Skin epidermis (tissue), 12 donors: ENCODE data around the gene C5orf24.
A peak's percentile ranks its signal among the peaks of the same experiment; 100 is the strongest.
"Not testable (repeated sequence)": the region's sequence is repeated elsewhere in the genome, so short reads cannot be mapped to it uniquely, and the experiment has no call there.

Experiments used
- H3K27ac ChIP-seq, 21 experiments: fragments of 200-600 bp; sonication (generic) in 11 of 21; one replicate each; pipeline ENCODE4 v1.5.0; 2020; ENCODE audit warnings: mild to moderate bottlenecking in 3 of 21, inconsistent platforms in 2 of 21, moderate library complexity in 2 of 21
- H3K4me3 ChIP-seq, 7 experiments: fragments of 200-600 bp; sonication (generic) in 2 of 7; one replicate each; pipeline ENCODE4 v1.5.0; 2020; ENCODE audit warnings: inconsistent platforms in 2 of 7, mild to moderate bottlenecking in 2 of 7, moderate library complexity in 1 of 7

Gene C5orf24

DNA sequence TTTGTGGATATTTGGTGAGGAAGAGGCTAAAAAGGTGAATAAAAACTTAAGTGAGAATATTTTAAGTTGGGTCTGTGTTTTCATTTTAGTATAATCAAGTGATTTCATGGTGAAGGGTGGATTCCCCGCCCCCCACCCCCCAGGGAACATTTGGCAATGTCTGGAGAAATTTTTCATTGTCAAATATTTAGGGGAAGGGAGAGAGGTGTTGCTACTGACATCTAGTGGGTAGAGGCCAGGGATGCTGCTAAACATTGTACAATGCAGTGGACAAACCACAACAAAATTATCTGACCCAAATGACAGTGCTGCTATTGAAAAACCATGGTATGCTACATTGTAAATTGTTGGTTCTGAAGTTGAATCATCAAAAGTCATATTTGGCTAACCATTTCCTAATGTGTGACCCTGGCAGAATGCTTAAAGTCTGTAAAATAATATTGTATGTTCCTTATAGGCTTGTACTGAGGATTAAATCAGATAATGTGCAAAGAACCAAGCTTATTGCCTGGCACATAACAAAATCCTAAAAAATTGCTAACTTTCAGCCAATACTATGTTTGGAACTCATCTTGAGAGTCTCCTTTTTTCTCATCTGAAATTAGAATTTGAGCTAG, 5.6 kb downstream of the C5orf24 start:
- H3K27ac ChIP-seq: no peak overlapping the region

DNA sequence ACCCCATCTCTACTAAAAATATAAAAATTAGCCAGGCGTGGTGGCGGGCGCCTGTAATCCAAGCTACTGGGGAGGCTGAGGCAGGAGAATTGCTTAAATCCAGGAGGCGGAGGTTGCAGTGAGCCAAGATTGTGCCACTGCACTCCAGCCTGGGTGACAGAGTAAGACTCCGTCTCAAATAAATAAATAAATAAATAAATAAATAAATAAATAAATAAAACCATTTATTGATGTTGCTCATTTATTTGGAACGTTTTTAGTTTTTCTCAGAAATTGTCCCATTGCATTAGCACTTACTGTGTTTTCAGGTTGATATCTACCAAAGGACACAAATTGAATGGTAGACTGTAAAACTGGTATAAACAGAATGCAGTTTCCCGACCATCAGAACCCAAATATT, 10.7 kb downstream of the C5orf24 start:
- H3K27ac ChIP-seq, H3K4me3 ChIP-seq: not testable (repeated sequence)

More for the DNA sequence above, 5.6 kb downstream of the C5orf24 start:
- no peak overlapping the region for H3K4me3 ChIP-seq

DNA sequence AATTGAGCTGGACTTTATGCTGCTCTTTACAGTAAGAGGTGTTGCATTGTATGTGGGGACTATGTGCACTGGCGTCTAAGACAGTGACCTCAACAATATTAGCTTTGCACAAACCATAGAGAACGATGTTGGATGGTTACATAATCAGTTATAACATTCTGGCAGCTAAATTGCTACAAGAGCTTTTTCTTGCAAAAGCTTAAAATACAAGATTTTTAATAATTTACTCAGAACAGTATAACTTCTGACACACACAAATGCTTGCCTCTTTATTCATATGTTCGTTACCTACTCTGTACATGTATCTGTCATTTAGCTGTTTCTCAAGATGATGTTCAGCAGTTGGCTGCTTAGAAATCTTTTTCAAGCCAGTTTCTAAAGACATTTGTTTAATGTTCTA, 11.6 kb downstream of the C5orf24 start:
- Histone ChIP-seq H3K4me3 (no peak overlapping the region), H3K27ac (no peak overlapping the region)

DNA sequence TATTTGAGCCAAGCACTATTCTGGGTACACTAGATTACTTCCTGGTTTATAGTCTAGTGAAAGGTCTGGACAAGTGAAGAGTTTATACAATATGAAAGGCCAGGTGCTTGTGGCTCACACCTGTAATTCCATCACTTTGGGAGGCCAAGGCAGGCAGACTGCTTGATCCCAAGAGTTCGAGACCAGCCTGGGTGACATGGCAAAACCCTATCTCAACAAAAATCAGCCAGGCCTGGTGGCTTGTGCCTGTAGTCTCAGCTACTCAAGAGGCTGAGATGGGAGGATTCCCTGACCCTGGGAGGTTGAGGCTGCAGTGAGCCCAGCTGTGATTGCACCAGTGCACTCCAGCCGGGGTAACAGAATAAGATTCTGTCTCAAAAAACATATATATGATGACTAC, 18.9 kb downstream of the C5orf24 start:
- Histone ChIP-seq H3K4me3 (no peak overlapping the region), H3K27ac (no peak overlapping the region)

DNA sequence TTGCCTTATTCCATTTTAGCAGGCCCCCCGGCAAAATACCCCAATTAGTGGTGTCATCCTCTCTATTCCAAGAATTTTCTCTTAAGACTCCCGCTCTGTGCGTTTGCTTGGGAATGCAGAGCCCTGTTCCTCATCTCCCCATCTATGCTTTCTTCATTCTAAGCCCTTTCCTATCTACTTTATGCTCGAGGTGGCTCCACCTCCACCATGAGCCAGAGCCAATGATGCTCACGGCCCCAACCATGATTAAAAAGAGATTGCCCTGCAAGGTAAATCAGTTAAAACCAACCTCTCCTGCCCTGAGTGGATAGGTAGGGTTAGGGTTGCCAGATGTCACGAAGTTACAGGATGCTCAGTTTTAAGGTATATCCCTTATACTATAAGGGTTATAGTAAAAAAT, 27.7 kb downstream of the C5orf24 start:
- peak overlapping the region in 4 of 7 experiments; percentile 62 to 97 (median 81) for H3K4me3 ChIP-seq
- peak overlapping the region in 19 of 21 experiments; percentile 73 to 98 (median 96) for H3K27ac ChIP-seq

DNA sequence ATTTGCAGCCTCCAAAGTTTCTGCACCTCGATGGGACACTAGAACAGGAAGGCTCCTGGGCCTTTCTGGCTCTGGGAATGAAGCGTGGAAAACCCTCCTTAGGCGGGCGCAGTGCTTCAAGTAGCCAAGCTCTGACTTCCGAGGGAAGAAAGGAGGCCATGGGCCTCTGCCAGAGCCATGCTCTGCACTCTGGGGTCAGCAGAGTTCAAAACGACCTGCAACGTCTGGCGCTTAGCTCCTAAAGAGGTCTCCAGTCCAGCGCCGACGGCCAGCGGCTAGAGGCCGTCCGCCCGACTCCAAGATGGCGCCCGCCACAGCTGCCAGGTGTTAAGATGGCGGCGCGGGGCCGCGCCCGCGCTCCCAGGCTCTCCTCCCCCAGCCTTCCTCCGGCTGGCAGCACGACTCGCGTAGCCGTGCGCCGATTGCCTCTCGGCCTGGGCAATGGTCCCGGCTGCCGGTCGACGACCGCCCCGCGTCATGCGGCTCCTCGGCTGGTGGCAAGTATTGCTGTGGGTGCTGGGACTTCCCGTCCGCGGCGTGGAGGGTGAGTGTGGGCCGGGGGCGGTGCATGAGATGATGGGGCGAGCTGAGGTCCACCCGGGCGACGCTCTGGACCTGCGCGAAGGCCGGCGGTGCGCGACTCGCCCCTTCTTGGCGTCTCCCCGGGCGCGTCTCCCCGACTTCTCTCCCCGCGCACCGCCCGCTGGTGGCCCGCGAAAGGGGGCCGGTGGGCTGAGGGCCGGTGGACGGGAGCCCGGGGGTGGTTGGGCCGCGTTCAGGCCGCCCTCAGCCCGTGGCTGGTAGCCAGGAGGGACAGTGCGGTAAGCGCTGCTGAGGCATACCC, 28.4 kb downstream of the C5orf24 start, which contains the start of gene TXNDC15:
TSS of gene TXNDC15 (plus strand) at position 385 of the 844 bp plus-strand sequence. CDS start at position 442, 57 bp downstream.
- Histone ChIP-seq H3K4me3 (peak within 1 kb of the TSS; percentile 62 to 97 (median 84)), H3K27ac (peak within 1 kb of the TSS; percentile 54 to 98 (median 94))

DNA sequence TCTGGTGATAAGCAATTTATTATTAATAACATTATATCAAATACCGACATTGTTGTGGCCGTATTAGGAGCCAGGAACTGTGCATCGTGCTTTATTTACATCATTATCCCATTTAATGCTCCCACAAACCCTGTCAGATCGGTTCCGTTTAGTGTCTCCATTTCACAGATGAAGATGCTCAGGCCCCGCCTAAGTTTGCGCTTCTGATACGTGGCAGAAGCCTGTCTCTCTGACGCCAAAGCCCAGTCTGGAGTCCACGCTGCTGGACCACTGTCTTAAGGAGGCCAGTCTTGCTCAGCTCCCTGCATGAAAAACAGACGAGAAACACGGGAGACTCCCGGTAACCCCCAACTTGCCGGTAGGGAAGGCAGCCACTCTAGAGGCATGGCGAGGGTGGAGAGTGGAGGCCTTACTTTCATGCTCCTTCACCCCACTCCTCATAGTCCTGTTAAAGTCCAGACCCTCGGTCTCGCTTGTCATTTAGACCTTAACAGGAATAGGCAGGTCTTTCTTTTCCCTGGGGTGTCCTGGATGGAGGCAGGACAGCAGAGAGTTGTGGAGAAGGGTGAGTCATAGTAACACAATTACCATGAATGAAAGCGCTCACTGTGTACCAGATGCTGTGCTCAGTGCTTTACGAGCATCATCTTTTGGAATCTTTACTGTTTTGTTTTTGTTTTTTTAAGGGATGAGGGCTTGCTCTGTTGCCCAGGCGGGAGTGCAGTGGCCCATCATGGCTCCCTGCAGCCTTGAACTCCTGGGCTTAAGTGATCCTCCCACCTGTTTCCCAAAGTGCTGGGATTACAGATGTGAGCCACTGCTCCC, 29.3 kb downstream of the C5orf24 start:
- Histone ChIP-seq H3K4me3 (peak overlapping the region; percentile 62 to 97 (median 84)), H3K27ac (peak overlapping the region; percentile 54 to 98 (median 94))

DNA sequence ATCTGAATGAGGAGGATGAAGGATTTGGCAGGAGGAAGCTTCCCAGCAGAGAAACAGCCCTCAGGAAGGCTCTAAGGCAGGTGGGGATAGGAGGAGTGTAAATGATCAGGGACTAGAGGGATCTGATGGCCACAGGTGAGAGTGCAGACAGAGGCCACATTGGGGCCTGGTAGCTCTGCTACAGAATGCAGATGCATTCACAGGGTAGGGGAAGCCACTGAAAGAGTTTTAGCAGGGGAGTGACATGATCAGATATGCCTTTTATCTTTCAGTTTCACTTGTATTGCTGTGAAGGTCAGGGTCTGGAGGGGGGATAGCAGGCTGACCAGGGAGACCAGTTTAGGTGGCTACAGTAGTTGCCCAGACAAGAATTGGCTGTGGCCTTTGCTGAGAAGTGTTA, 31.4 kb downstream of the C5orf24 start:
- Histone ChIP-seq H3K4me3 (no peak overlapping the region), H3K27ac (no peak overlapping the region)

DNA sequence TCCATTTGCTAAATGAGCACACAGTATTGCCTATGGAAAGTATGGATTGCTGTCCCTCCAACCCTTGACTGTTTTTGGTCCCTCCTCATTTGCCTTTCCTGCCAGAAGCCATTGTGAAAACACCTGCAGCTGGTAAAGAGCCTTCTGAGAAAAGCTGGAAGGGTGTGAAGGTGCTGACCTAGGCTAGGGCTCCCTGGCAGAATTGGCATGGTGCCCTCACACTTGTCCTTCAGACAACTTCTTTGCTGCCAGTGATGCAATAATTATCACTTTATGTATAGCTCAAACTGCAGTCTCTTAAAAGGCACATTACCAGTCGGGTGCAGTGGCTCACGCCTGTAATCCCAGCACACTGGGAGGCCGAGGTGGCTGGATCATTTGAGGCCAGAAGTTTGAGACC, 32.6 kb downstream of the C5orf24 start:
- Histone ChIP-seq H3K27ac (no peak overlapping the region), H3K4me3 (no peak overlapping the region)

DNA sequence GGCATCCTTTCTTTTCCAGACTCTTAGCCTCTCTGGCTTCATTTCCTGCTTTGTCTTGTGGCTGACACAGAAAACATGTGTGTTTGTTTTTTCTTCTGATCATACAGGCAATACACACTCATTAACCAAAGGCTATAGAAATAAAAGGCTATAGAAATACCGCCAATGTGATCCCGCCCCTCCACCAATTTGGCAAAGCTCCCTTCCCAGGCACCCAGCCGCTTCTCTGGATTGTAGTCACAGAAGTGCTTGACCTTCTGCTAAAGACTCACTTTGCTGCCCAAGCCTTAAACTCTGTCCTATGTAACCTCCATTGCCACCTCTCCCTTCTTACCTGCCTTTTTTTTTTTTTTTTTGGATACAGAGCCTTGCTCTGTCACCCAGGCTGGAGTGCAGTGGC, 33.7 kb downstream of the C5orf24 start:
- Histone ChIP-seq H3K4me3 (no peak overlapping the region), H3K27ac (no peak overlapping the region)

DNA sequence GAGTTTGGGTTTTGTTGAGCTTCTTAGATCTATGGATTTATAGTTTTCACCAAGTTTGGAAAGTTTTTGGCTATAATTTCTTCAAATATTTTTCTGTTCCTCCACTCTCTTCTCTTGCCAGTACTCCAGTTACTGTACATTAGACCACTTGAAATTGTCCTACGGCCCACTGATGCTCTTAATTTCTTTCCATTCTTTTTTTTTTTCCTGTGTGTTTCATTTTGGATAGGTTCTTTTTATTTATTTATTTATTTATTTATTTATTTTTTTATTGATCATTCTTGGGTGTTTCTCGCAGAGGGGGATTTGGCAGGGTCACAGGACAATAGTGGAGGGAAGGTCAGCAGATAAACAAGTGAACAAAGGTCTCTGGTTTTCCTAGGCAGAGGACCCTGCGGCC, 35.2 kb downstream of the C5orf24 start:
- H3K27ac ChIP-seq, H3K4me3 ChIP-seq: not testable (repeated sequence)

DNA sequence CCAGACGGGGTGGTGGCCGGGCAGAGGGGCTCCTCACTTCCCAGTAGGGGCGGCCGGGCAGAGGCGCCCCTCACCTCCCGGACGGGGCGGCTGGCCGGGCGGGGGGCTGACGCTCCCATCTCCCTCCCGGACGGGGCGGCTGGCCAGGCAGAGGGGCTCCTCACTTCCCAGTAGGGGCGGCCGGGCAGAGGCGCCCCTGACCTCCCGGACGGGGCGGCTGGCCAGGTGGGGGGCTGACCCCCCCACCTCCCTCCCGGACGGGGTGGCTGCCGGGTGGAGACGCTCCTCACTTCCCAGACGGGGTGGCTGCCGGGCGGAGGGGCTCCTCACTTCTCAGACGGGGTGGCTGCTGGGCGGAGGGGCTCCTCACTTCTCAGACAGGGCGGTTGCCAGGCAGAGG, 35.9 kb downstream of the C5orf24 start:
- H3K4me3 ChIP-seq, H3K27ac ChIP-seq: not testable (repeated sequence)

DNA sequence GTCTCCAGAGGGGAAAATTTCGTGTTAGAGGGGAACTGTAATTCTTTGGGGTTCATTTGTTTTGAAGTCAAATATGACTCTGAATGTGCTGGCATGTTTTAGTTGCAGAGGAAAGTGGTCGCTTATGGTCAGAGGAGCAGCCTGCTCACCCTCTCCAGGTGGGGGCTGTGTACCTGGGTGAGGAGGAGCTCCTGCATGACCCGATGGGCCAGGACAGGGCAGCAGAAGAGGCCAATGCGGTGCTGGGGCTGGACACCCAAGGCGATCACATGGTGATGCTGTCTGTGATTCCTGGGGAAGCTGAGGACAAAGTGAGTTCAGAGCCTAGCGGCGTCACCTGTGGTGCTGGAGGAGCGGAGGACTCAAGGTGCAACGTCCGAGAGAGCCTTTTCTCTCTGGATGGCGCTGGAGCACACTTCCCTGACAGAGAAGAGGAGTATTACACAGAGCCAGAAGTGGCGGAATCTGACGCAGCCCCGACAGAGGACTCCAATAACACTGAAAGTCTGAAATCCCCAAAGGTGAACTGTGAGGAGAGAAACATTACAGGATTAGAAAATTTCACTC, 41.9 kb downstream of the C5orf24 start:
- Histone ChIP-seq H3K4me3 (no peak overlapping the region), H3K27ac (no peak overlapping the region)

DNA sequence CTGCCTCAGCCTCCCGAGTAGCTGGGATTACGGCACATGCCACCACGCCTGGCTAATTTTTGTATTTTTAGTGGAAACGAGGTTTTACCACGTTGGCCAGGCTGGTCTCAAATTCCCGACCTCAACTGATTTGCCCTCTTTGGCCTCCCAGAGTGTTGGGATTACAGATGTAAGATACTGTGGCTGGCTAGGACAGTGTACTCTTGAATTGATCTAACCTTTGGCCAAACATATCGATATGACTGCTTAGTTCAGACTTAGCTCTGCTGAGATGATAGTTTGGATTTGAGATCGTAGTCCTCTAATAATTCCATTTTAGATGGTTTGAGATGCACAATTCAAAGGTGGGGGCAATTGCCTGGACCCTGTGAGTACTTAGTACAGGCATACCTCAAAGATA, 43.6 kb downstream of the C5orf24 start:
- no peak overlapping the region for H3K4me3 ChIP-seq
- no peak overlapping the region for H3K27ac ChIP-seq

DNA sequence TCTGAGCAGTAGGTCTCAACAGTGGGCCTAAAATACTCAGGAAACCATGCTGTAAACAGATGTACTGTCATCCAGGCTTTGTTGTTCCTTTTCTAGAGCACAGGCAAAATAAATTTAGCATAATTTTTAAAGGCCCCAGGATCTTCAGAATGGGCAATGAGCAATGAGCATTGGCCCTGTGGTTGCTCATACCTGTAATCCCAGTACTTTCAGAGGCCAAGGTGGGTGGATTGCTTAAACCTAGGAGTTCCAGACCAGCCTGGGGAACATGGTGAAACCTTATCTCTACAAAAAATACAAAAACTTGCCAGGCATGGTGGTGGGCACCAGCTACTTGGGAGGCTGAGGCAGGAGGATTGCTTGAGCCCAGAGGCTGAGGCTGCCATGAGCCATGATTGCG, 45.7 kb downstream of the C5orf24 start:
- H3K4me3 ChIP-seq: no peak overlapping the region
- H3K27ac ChIP-seq: no peak overlapping the region

DNA sequence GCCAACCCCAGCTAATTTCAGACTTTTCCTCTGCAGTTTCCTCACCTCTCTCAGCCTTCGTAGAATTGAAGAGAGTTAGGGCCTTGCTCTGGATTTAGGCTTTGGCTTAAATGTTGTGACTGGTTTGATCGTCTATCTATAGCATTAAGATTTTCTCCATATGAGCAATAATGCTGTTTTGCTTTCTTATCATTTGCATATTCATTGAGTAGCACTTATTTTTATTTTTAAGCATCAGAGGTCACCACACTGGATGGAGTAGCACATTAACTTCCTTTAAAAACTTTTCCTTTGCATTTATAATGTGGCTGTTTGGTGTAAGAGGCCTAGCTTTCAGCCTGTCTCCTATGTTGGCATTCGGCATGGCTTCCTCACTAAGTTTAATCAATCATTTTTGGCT, 46.5 kb downstream of the C5orf24 start:
- Histone ChIP-seq H3K4me3 (no peak overlapping the region), H3K27ac (no peak overlapping the region)

DNA sequence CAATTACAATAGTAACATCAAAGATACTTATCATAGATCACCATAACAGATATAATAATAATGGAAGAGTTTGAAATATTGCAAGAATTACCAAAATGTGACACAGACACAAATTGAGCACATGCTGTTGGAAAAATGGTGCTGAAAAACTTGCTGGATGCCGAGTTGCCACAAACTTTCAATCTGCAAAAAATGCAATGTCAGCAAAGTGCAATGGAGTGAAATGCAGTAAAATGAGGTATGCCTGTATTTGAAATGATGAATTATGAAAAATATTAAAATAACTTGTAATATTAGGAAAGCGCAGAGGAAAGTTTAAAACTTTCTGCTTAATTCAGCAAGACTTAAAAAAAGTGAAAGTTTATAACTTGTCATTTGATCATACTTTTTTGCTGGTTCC, 47.2 kb downstream of the C5orf24 start:
- Histone ChIP-seq H3K27ac (no peak overlapping the region), H3K4me3 (no peak overlapping the region)

DNA sequence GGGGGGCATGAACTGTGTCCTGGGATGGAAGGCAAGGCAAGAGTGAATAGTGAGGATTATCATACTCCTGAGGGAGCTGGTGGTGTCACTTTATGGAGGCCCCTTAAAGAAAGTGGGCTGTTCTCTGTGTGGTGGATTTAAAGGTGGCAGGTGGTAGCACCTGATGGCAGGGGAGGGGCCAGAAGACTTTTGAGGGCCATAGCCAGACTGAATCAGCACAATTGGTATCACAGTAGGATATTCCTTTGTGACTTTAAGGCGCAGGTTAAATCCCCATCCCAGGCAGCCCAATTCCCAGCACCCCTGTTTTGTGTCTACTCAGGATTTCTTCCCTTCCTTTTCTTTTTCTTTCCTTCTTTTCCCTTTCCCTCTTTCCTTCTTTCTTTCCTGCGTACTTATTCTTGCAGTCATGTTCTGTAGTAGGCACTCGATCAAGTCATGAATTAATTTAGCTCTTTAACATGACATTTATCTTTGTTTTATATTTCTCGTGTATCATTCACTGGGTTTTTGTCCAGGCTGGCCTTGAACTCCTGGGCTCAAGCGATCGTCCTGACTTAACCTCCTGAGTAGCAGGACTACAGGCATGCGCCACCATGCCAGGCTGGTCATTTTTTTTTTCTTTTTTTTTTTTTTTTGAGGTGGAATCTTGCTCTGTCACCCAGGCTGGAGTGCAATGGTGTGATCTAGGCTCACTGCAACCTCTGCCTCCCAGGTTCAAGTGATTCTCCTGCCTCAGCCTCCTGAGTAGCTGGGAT, 48.2 kb downstream of the C5orf24 start:
- Histone ChIP-seq H3K4me3 (no peak overlapping the region), H3K27ac (no peak overlapping the region)

DNA sequence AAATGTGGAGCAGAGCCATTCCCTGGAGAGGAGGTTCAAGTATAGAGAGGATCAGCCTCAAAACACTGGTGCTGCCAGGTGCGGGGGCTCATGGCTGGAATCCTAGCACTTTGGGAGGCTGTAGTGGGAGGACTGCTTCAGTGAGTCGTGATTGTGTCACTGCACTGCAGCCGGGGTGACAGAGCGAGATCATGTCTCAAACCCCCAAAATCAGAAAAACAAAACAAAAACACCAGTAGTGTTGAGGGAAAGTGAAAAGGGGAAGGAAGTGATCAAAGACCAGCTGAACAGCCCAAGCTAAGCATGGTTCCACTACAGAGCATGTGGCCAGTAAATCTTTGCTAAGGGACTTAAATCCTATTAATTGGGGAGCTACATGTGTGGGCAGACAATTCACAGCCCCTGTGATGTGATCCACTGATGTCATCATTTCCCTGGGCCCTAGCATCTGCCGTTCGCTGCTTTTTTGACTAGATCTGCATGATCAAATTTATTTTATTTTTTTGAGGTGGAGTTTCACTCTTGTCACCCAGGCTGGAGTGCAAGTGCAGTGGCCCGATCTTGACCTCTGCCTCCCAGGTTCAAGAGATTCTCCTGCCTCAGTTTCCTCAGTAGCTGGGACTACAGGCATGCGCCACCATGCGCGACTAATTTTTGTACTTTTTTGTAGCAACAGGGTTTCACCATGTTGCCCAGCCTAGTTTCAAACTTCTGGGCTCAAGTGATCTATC, 56.5 kb downstream of the C5orf24 start:
- H3K4me3 ChIP-seq: no peak overlapping the region
- H3K27ac ChIP-seq: peak overlapping the region in 3 of 21 experiments; percentile 29 to 44 (median 35)
